ENCODE results near the gene ZP1.

The ZP1 gene

DNA sequence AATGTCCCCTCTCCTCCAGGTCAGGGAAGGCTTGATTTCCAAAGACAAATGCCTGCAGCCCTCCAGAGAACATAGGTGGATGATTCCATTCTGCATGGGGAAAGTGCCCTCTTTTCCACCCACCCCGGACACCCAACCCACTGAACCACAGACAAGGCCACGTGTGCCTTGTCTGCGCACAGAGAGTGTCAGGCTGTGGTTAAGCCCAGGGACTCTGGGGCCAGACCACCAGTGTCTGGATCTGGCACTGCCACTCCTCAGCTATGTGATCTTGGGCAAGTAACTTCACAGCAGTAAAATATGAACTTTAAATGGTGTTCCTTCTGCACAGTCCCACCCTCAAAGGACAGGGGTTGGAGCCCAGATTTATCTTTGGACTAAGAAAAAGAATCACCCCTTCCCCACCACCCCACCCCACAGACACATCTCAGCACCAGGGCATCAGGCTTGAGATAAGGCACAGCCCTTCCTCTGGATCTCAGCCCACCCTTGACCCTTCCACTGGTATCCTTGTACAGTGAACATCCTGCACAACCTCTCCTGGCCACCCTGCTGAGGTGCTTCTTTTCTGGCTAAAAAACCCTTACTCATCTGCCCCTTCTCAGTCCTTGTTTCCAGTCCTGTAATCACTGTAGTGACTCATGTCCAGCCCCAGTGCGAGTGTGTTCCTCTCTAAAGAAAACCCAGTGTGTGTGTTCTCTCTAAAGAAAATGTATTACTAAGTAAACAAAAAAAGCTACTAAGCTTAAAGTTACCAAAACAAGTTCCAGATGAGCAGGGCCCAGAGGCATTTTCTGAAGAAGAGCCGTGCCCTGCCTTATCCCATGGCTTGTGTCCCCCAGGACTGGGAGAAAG, 9.7 kb upstream of the ZP1 start:
- Histone ChIP-seq H3K4me3 (ENCODE audit: low read depth in 1 of 2, low read length in 1 of 2) (no peak overlapping the region), H3K4me1 (ENCODE audit: control insufficient read depth in 1 of 2, insufficient read depth in 1 of 2, low read depth in 1 of 2, low read length in 1 of 2) (no peaks in the 10 kb centered on the region), H3K36me3 (no peaks in the 10 kb centered on the region), H3K27ac (no peak overlapping the region), H3K9me3 (no peaks in the 10 kb centered on the region), H3K27me3 (peaks cover 32% of the 10 kb centered on the region)
- TF ChIP-seq, protein P1, sequence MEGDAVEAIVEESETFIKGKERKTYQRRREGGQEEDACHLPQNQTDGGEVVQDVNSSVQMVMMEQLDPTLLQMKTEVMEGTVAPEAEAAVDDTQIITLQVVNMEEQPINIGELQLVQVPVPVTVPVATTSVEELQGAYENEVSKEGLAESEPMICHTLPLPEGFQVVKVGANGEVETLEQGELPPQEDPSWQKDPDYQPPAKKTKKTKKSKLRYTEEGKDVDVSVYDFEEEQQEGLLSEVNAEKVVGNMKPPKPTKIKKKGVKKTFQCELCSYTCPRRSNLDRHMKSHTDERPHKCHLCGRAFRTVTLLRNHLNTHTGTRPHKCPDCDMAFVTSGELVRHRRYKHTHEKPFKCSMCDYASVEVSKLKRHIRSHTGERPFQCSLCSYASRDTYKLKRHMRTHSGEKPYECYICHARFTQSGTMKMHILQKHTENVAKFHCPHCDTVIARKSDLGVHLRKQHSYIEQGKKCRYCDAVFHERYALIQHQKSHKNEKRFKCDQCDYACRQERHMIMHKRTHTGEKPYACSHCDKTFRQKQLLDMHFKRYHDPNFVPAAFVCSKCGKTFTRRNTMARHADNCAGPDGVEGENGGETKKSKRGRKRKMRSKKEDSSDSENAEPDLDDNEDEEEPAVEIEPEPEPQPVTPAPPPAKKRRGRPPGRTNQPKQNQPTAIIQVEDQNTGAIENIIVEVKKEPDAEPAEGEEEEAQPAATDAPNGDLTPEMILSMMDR (IDR thresholded peaks at IDR 0.05) = no peak

DNA sequence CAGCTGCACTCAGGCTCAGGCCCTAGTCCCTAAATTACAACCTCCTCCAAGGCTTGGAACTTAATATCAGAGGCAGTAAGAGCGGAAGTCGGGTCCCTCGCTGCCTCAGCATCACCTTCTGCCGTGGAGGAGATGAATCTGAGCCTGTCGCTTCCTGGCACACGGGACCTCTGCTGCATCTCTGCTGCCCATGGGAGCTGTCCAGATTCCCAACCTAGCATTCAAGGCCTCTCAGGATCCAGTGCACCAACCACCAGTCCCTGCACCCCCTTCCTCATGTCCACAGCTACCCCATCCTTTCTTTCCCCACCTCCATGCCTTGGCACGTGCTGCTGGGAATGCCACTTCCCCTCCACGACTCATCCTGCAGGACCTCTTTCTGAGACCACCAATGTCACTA, 9.1 kb upstream of the ZP1 start:
- H3K36me3 ChIP-seq = no peaks in the 10 kb centered on the region
- peaks cover 32% of the 10 kb centered on the region for H3K27me3 ChIP-seq
- no peaks in the 10 kb centered on the region for H3K4me1 ChIP-seq (ENCODE audit: control insufficient read depth in 1 of 2, insufficient read depth in 1 of 2, low read depth in 1 of 2, low read length in 1 of 2)
- H3K27ac ChIP-seq = no peak overlapping the region
- no peak overlapping the region for H3K4me3 ChIP-seq (ENCODE audit: low read depth in 1 of 2, low read length in 1 of 2)
- H3K9me3 ChIP-seq = no peaks in the 10 kb centered on the region
- TF ChIP-seq, protein P1 (IDR thresholded peaks at IDR 0.05) = no peak

- H3K4me1 ChIP-seq (ENCODE audit: control insufficient read depth in 1 of 2, insufficient read depth in 1 of 2, low read depth in 1 of 2, low read length in 1 of 2) = no peaks in the 10 kb centered on the region
- H3K9me3 ChIP-seq = no peaks in the 10 kb centered on the region
- H3K27ac ChIP-seq = no peak overlapping the region
- peaks cover 29% of the 10 kb centered on the region for H3K27me3 ChIP-seq
- H3K4me3 ChIP-seq (ENCODE audit: low read depth in 1 of 2, low read length in 1 of 2) = no peak overlapping the region
- TF ChIP-seq, protein P1 (IDR thresholded peaks at IDR 0.05) = no peak
- no peaks in the 10 kb centered on the region for H3K36me3 ChIP-seq
Measured at GRCh38 chr11:60858731-60859464, 8.4 kb upstream of the ZP1 start.

DNA sequence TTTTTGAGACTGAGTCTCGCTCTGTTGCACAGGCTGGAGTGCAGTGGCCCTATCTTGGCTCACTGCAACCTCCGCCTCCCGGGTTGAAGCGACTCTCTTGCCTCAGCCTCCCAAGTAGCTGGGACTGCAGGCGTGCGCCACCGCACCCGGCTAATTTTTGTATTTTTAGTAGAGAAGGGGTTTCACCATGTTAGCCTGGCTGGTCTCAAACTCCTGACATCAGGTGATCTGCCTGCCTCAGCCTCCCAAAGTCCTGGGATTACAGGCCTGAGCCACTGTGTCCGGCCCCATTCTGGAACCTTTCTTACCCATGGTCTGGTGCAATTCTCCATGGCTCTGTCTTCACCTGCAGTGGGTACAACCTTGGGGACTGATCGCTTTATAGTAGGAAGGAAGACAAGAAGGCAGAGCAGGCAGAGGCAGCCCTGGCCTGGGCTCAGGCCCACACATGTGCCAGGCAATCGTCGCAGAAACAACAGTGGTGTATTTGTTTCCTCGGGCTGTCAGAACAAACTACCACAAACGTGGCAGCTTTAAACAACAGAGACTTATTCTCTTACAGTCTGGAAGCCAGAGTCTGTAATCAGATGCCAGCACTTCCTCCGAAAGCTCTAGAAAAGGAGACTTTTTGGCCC, 7.6 kb upstream of the ZP1 start:
- H3K4me1 ChIP-seq (ENCODE audit: control insufficient read depth in 1 of 2, insufficient read depth in 1 of 2, low read depth in 1 of 2, low read length in 1 of 2) = no peaks in the 10 kb centered on the region
- no peaks in the 10 kb centered on the region for H3K36me3 ChIP-seq
- no peak overlapping the region for H3K4me3 ChIP-seq (ENCODE audit: low read depth in 1 of 2, low read length in 1 of 2)
- TF ChIP-seq, protein P1 (IDR thresholded peaks at IDR 0.05) = no peak
- no peak overlapping the region for H3K27ac ChIP-seq
- peaks cover 20% of the 10 kb centered on the region for H3K27me3 ChIP-seq
- no peaks in the 10 kb centered on the region for H3K9me3 ChIP-seq

- Histone ChIP-seq H3K27ac (no peak overlapping the region), H3K36me3 (no peaks in the 10 kb centered on the region), H3K4me3 (ENCODE audit: low read depth in 1 of 2, low read length in 1 of 2) (no peak overlapping the region)
Measured at GRCh38 chr11:60860943-60861342, 6.4 kb upstream of the ZP1 start.

More at GRCh38 chr11:60860943-60861342, 6.4 kb upstream of the ZP1 start:
- peaks cover 8% of the 10 kb centered on the region for H3K27me3 ChIP-seq
- no peaks in the 10 kb centered on the region for H3K9me3 ChIP-seq
- H3K4me1 ChIP-seq (ENCODE audit: control insufficient read depth in 1 of 2, insufficient read depth in 1 of 2, low read depth in 1 of 2, low read length in 1 of 2) = no peaks in the 10 kb centered on the region
- TF ChIP-seq, protein P1 (IDR thresholded peaks at IDR 0.05) = no peak

Measured in neutrophil (primary cell).